OCI-LY7 (cell line): ENCODE measurements around the gene CHD3. TPM values are rescaled to one million over a fixed set of nuclear protein-coding genes. Genes with fewer than 3 reads are reported as not detected.

Experiments used
- BruUV-seq: library from RNA; stranded (reverse); fragments of 400-500 nt; replicated peaks from 2 replicates; lab custom pipeline; 2021; lab: Mats Ljungman, UMichigan
- CTCF ChIA-PET: fragments of 300-600 bp; sonication (Branson Sonifier 250); formaldehyde crosslinking; loops from one replicate; lab custom pipeline; 2022; ENCODE audit warnings: antibody characterized with exemption; ENCODE audit not compliant: unreplicated experiment; lab: Charles Lee
- POLR2A ChIA-PET: fragments of 300-600 bp; sonication (Branson Sonifier 250); formaldehyde crosslinking; loops from one replicate; lab custom pipeline; 2022; ENCODE audit warnings: antibody characterized with exemption; lab: Charles Lee
- DNase-seq: peaks from one replicate; pipeline ENCODE4 v3.0.0-alpha.2; 2015; ENCODE audit warnings: low spot score
- H2AFZ ChIP-seq: fragments of 200-600 bp; sonication (generic), shearing (Covaris generic); 2 replicates; pipeline ENCODE4 v1.6.1; 2014; ENCODE audit warnings: mild to moderate bottlenecking, antibody characterized with exemption, low read length, moderate library complexity
- H3K27ac ChIP-seq: fragments of 200-600 bp; sonication (generic); 2 replicates; pipeline ENCODE4 v1.5.1; 2014; ENCODE audit warnings: mixed run types, low read depth, mild to moderate bottlenecking, moderate library complexity, low read length, inconsistent platforms; ENCODE audit not compliant: poor library complexity, severe bottlenecking
- H3K36me3 ChIP-seq: fragments of 200-600 bp; sonication (generic); 2 replicates; pipeline ENCODE4 v1.6.1; 2014; ENCODE audit warnings: mild to moderate bottlenecking, antibody characterized with exemption, low read length, moderate library complexity, mixed read lengths; ENCODE audit not compliant: insufficient read depth
- H3K4me1 ChIP-seq: fragments of 200-600 bp; sonication (generic); 2 replicates; pipeline ENCODE4 v1.5.1; 2014; ENCODE audit warnings: mild to moderate bottlenecking, low read length; ENCODE audit not compliant: insufficient read depth, poor library complexity, severe bottlenecking
- H3K4me2 ChIP-seq: fragments of 200-600 bp; sonication (generic); 2 replicates; pipeline ENCODE4 v1.6.1; 2014; ENCODE audit warnings: mild to moderate bottlenecking, low read length
- H3K4me3 ChIP-seq: fragments of 200-600 bp; sonication (generic); 2 replicates; pipeline ENCODE4 v1.5.1; 2014; ENCODE audit warnings: mild to moderate bottlenecking, low read depth, low read length; ENCODE audit not compliant: poor library complexity, severe bottlenecking
- H3K79me2 ChIP-seq: fragments of 200-600 bp; sonication (generic); 2 replicates; pipeline ENCODE4 v1.6.1; 2016; ENCODE audit warnings: low read depth, mild to moderate bottlenecking, low read length, moderate library complexity, mixed read lengths; ENCODE audit not compliant: insufficient read depth
- H3K9me2 ChIP-seq: fragments of 200-600 bp; sonication (generic); 2 replicates; pipeline ENCODE4 v1.6.1; 2016; ENCODE audit warnings: mild to moderate bottlenecking, low read length, mixed read lengths; ENCODE audit not compliant: insufficient read depth
- H3K9me3 ChIP-seq: fragments of 200-600 bp; sonication (generic); 2 replicates; pipeline ENCODE4 v1.6.1; 2014; ENCODE audit warnings: mild to moderate bottlenecking, mixed run types, low read length, mixed read lengths
- H4K20me1 ChIP-seq: fragments of 200-600 bp; sonication (generic); 2 replicates; pipeline ENCODE4 v1.6.1; 2014; ENCODE audit warnings: mild to moderate bottlenecking, antibody characterized with exemption, low read length, moderate library complexity, mixed read lengths; ENCODE audit not compliant: insufficient read depth
- EZH2phosphoT487 ChIP-seq: fragments of 200-600 bp; sonication (generic); IDR thresholded peaks from 2 replicates; pipeline ENCODE4 v1.6.1; 2018; ENCODE audit warnings: low read depth, borderline replicate concordance, mild to moderate bottlenecking, mixed run types, antibody characterized with exemption, low read length, moderate library complexity, mixed read lengths
- intact Hi-C: fragments of 100-400 bp; cut with micrococcal nuclease; formaldehyde crosslinking; loops from one replicate; pipeline ENCODE4 v1.10.0; 2022; ENCODE audit not compliant: unreplicated experiment
- total RNA-seq, 2 experiments: library from RNA; depleted of rRNA in 1 of 2; stranded (reverse); fragments of >200 nt in 1 of 2; shearing (Covaris generic) in 1 of 2; gene quantifications; 2 replicates each; pipeline ENCODE4 v1.2.3, GENCODE V29; 2014 to 2022
- TF ChIP-seq, protein P1 (sequence below): fragments of 200-600 bp; sonication (generic); conservative IDR thresholded peaks from 2 replicates; pipeline ENCODE4 v1.5.1; 2014; ENCODE audit warnings: mild to moderate bottlenecking, antibody characterized with exemption, low read length, moderate library complexity, mixed read lengths

Gene CHD3
- total RNA-seq, 2 experiments from 2014 or later: 42.5 to 126 TPM

GRCh38 chr17:7841396-7841914 is 47.1 kb upstream of the CHD3 start:
- H3K36me3 ChIP-seq: peaks cover 21% of the 10 kb centered on the region; the same call in 1 of the 2 replicates
- H4K20me1 ChIP-seq: peaks cover 20% of the 10 kb centered on the region; the same call in 1 of the 2 replicates
- peak overlapping the region; percentile 92 for H3K27ac ChIP-seq
- no TSS peak for BruUV-seq
- peak; percentile 68 for DNase-seq
- H3K9me2 ChIP-seq: no peaks in the 10 kb centered on the region
- POLR2A ChIA-PET: interaction anchor here (0.5 kb wide), 1 partner anchor 98 kb away, joined by 3 read pairs; no protein-coding TSS in a partner anchor
- peak overlapping the region; percentile 95 for H3K4me2 ChIP-seq
- CTCF ChIA-PET: no interaction called here
- H3K4me3 ChIP-seq: peak overlapping the region; percentile 79
- no peak overlapping the region for H2AFZ ChIP-seq
- peaks cover 55% of the 10 kb centered on the region; the same call in 1 of the 2 replicates for H3K79me2 ChIP-seq
- intact Hi-C loops: loop anchor here (5.0 kb wide), 1 partner anchor 359 kb away; the partner anchor contains the start of genes POLR2A and SLC35G6
- TF ChIP-seq, protein P1, sequence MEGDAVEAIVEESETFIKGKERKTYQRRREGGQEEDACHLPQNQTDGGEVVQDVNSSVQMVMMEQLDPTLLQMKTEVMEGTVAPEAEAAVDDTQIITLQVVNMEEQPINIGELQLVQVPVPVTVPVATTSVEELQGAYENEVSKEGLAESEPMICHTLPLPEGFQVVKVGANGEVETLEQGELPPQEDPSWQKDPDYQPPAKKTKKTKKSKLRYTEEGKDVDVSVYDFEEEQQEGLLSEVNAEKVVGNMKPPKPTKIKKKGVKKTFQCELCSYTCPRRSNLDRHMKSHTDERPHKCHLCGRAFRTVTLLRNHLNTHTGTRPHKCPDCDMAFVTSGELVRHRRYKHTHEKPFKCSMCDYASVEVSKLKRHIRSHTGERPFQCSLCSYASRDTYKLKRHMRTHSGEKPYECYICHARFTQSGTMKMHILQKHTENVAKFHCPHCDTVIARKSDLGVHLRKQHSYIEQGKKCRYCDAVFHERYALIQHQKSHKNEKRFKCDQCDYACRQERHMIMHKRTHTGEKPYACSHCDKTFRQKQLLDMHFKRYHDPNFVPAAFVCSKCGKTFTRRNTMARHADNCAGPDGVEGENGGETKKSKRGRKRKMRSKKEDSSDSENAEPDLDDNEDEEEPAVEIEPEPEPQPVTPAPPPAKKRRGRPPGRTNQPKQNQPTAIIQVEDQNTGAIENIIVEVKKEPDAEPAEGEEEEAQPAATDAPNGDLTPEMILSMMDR: peak; percentile 42; the same call in 1 of the 2 replicates
- TF ChIP-seq EZH2phosphoT487: no peak
- H3K4me1 ChIP-seq: peaks cover 48% of the 10 kb centered on the region
- H3K9me3 ChIP-seq: no peaks in the 10 kb centered on the region

GRCh38 chr17:7841915-7842379 is 46.6 kb upstream of the CHD3 start:
- CTCF ChIA-PET: no interaction called here
- intact Hi-C loops: loop anchor here (5.0 kb wide), 1 partner anchor 360 kb away; the partner anchor contains the start of genes POLR2A and SLC35G6
- no peak overlapping the region for H2AFZ ChIP-seq
- no TSS peak for BruUV-seq
- no peak for TF ChIP-seq EZH2phosphoT487
- TF ChIP-seq, protein P1: no peak
- H3K4me2 ChIP-seq: peak overlapping the region; percentile 95
- peaks cover 20% of the 10 kb centered on the region; the same call in 1 of the 2 replicates for H4K20me1 ChIP-seq
- POLR2A ChIA-PET: interaction anchor here (0.6 kb wide), 1 partner anchor 768 kb away, joined by 4 read pairs; no protein-coding TSS in a partner anchor
- no peaks in the 10 kb centered on the region for H3K9me2 ChIP-seq
- H3K79me2 ChIP-seq: peaks cover 54% of the 10 kb centered on the region; the same call in 1 of the 2 replicates
- H3K4me1 ChIP-seq: peaks cover 47% of the 10 kb centered on the region
- peaks cover 25% of the 10 kb centered on the region; the same call in 1 of the 2 replicates for H3K36me3 ChIP-seq
- peak overlapping the region; percentile 79 for H3K4me3 ChIP-seq
- peak; percentile 90 for DNase-seq
- no peaks in the 10 kb centered on the region for H3K9me3 ChIP-seq
- peak overlapping the region; percentile 92 for H3K27ac ChIP-seq
